ENCODE results near the gene TTC21A. TPM values are rescaled to one million over a fixed set of nuclear protein-coding genes. Genes with fewer than 3 reads are reported as not detected.

The TTC21A gene
- total and polyA plus RNA-seq, 10 of the 15 experiments (the other 5 are each of a cell fraction or from before 2014, with no cell fraction given) = 0.62 to 3.2 (median 1.2) TPM

DNA sequence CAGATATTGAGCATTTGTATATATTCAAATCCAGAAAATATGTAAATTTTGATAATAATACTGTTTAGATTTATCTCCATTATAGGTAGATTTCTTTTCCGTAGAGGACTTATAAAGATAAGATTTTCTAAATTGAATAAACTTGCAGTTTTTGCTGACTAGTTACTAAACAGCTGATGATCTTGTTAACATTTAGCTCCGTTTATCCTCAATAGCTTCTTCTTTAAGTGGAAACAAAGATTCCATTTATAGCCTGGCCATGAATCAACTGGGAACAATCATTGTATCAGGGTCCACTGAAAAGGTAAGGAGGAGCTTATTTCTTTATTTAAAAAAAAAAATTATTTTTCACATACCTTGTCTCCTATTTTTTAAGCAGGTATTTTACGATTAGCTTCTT, 38.9 kb upstream of the TTC21A start (continued):
- no peak for TF ChIP-seq POLR2AphosphoS5 (IDR thresholded peaks at IDR 0.05; ENCODE audit: low read length)
- no peak for TF ChIP-seq ESRRA (IDR thresholded peaks at IDR 0.05; ENCODE audit: low read length)
- TF ChIP-seq, protein P1, sequence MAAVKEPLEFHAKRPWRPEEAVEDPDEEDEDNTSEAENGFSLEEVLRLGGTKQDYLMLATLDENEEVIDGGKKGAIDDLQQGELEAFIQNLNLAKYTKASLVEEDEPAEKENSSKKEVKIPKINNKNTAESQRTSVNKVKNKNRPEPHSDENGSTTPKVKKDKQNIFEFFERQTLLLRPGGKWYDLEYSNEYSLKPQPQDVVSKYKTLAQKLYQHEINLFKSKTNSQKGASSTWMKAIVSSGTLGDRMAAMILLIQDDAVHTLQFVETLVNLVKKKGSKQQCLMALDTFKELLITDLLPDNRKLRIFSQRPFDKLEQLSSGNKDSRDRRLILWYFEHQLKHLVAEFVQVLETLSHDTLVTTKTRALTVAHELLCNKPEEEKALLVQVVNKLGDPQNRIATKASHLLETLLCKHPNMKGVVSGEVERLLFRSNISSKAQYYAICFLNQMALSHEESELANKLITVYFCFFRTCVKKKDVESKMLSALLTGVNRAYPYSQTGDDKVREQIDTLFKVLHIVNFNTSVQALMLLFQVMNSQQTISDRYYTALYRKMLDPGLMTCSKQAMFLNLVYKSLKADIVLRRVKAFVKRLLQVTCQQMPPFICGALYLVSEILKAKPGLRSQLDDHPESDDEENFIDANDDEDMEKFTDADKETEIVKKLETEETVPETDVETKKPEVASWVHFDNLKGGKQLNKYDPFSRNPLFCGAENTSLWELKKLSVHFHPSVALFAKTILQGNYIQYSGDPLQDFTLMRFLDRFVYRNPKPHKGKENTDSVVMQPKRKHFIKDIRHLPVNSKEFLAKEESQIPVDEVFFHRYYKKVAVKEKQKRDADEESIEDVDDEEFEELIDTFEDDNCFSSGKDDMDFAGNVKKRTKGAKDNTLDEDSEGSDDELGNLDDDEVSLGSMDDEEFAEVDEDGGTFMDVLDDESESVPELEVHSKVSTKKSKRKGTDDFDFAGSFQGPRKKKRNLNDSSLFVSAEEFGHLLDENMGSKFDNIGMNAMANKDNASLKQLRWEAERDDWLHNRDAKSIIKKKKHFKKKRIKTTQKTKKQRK (IDR thresholded peaks at IDR 0.05; ENCODE audit: low read depth, low read length) = no peak
- TF ChIP-seq PAX8 (IDR thresholded peaks at IDR 0.05) = no peak
- no peak for TF ChIP-seq IRF4 (IDR thresholded peaks at IDR 0.05; ENCODE audit: low read depth, low read length)
- TF ChIP-seq, protein P2, sequence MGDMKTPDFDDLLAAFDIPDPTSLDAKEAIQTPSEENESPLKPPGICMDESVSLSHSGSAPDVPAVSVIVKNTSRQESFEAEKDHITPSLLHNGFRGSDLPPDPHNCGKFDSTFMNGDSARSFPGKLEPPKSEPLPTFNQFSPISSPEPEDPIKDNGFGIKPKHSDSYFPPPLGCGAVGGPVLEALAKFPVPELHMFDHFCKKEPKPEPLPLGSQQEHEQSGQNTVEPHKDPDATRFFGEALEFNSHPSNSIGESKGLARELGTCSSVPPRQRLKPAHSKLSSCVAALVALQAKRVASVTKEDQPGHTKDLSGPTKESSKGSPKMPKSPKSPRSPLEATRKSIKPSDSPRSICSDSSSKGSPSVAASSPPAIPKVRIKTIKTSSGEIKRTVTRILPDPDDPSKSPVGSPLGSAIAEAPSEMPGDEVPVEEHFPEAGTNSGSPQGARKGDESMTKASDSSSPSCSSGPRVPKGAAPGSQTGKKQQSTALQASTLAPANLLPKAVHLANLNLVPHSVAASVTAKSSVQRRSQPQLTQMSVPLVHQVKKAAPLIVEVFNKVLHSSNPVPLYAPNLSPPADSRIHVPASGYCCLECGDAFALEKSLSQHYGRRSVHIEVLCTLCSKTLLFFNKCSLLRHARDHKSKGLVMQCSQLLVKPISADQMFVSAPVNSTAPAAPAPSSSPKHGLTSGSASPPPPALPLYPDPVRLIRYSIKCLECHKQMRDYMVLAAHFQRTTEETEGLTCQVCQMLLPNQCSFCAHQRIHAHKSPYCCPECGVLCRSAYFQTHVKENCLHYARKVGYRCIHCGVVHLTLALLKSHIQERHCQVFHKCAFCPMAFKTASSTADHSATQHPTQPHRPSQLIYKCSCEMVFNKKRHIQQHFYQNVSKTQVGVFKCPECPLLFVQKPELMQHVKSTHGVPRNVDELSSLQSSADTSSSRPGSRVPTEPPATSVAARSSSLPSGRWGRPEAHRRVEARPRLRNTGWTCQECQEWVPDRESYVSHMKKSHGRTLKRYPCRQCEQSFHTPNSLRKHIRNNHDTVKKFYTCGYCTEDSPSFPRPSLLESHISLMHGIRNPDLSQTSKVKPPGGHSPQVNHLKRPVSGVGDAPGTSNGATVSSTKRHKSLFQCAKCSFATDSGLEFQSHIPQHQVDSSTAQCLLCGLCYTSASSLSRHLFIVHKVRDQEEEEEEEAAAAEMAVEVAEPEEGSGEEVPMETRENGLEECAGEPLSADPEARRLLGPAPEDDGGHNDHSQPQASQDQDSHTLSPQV (IDR thresholded peaks at IDR 0.05) = no peak
- no peak for TF ChIP-seq RCOR1 (conservative IDR thresholded peaks at IDR 0.05; ENCODE audit: low read depth, low read length)
- TF ChIP-seq RAD21 (IDR thresholded peaks at IDR 0.05; ENCODE audit: insufficient read depth, low read depth, low read length) = no peak
- no peak for TF ChIP-seq HDAC2 (IDR thresholded peaks at IDR 0.05)
- no peak for TF ChIP-seq STAT3 (IDR thresholded peaks at IDR 0.05; ENCODE audit: low read depth, low read length)
- TF ChIP-seq NFYB (IDR thresholded peaks at IDR 0.05; ENCODE audit: insufficient read depth, low read depth, low read length) = no peak
